B cell (primary cell): Measurements from ENCODE around the gene TYK2. TPM values are rescaled to one million over a fixed set of nuclear protein-coding genes. Genes with fewer than 3 reads are reported as not detected.

Experiments
- ATAC-seq: fragments of 200-7000 bp; cut with Tn5 transposase; one replicate; pipeline ENCODE4 v1.10.0; 2021; ENCODE audit warnings: low read depth, mild to moderate bottlenecking, moderate number of reproducible peaks, moderate library complexity
- CTCF ChIA-PET: fragments of 350-600 bp; sonication (Branson Sonifier 250); formaldehyde crosslinking; loops from one replicate; lab custom pipeline; 2021; ENCODE audit warnings: antibody characterized with exemption, inconsistent platforms; lab: Charles Lee
- POLR2A ChIA-PET: fragments of 350-600 bp; sonication (Branson Sonifier 250); formaldehyde crosslinking; loops from one replicate; lab custom pipeline; 2021; ENCODE audit warnings: antibody characterized with exemption; lab: Charles Lee
- DNase-seq: peaks from one replicate; pipeline ENCODE4 v3.0.0; 2013
- H2AFZ ChIP-seq: 2 replicates; pipeline ENCODE4 v1.6.1; 2012; ENCODE audit warnings: mild to moderate bottlenecking, low read depth, low read length; ENCODE audit not compliant: insufficient read depth, poor library complexity, severe bottlenecking
- H3K27ac ChIP-seq, 2 donors: 1 replicate in 1 of 2; 2 replicates in 1 of 2; pipeline ENCODE4 v1.5.1; 2012 to 2013; ENCODE audit warnings: low read length in 2 of 2, mild to moderate bottlenecking in 2 of 2, moderate library complexity in 1 of 2
- H3K27me3 ChIP-seq, 4 experiments: fragments of 200-600 bp in 1 of 4; sonication (generic) in 1 of 4; replicated peaks in 1 of 4; 1 replicate in 2 of 4; 2 replicates in 2 of 4; pipeline versions ENCODE4 v1.6.1 to v1.7.0; 2013 to 2016; ENCODE audit warnings: low read length in 3 of 4, mild to moderate bottlenecking in 2 of 4, mixed read lengths in 1 of 4, moderate library complexity in 1 of 4; ENCODE audit not compliant: insufficient read depth in 4 of 4, control insufficient read depth in 3 of 4; ENCODE audit errors: control extremely low read depth in 1 of 4
- H3K36me3 ChIP-seq, 2 experiments: replicated peaks in 1 of 2; 1 replicate in 1 of 2; 2 replicates in 1 of 2; pipeline versions ENCODE4 v1.6.1 to v1.7.1; 2013; ENCODE audit warnings: low read length in 1 of 2; ENCODE audit not compliant: insufficient read depth in 2 of 2, control insufficient read depth in 1 of 2; ENCODE audit errors: control extremely low read depth in 1 of 2, extremely low read depth in 1 of 2
- H3K4me1 ChIP-seq, 2 donors: fragments of 200-600 bp in 1 of 2; sonication (generic) in 1 of 2; 1 replicate in 1 of 2; 2 replicates in 1 of 2; pipeline versions ENCODE4 v1.5.1 to v1.6.1; 2013 to 2017; ENCODE audit warnings: low read length in 2 of 2; ENCODE audit not compliant: control insufficient read depth in 2 of 2, insufficient read depth in 2 of 2
- H3K4me2 ChIP-seq: replicated peaks from 2 replicates; pipeline ENCODE3; 2012; ENCODE audit warnings: mild to moderate bottlenecking, low read depth, low read length; ENCODE audit not compliant: poor library complexity, severe bottlenecking
- H3K4me3 ChIP-seq, 5 experiments: fragments of 200-600 bp in 1 of 5; sonication (generic) in 1 of 5; 1 replicate in 3 of 5; 2 replicates in 2 of 5; pipeline versions ENCODE4 v1.5.1 to v1.7.0; 2011 to 2016; ENCODE audit warnings: low read length in 4 of 5, mild to moderate bottlenecking in 4 of 5, low read depth in 2 of 5, control low read depth in 1 of 5, moderate library complexity in 1 of 5; ENCODE audit not compliant: insufficient read depth in 1 of 5; ENCODE audit errors: control extremely low read depth in 1 of 5, extremely low read depth in 1 of 5
- H3K79me2 ChIP-seq: fragments of 200-600 bp; sonication (generic); one replicate; pipeline ENCODE4 v1.6.0; 2016; ENCODE audit warnings: low read length; ENCODE audit not compliant: control insufficient read depth, insufficient read depth
- H3K9ac ChIP-seq: fragments of 200-600 bp; sonication (generic); 2 replicates; pipeline ENCODE4 v1.6.1; 2017; ENCODE audit warnings: mild to moderate bottlenecking, low read length, moderate library complexity
- H3K9me3 ChIP-seq, 3 donors: one replicate each; pipeline versions ENCODE4 v1.6.1 to v1.7.1; 2013; ENCODE audit warnings: low read length in 2 of 3; ENCODE audit not compliant: control insufficient read depth in 2 of 3, insufficient read depth in 1 of 3; ENCODE audit errors: control extremely low read depth in 1 of 3
- H4K20me1 ChIP-seq: 2 replicates; pipeline ENCODE4 v1.6.0; 2012; ENCODE audit warnings: mild to moderate bottlenecking, low read length; ENCODE audit not compliant: insufficient read depth, control insufficient read depth, poor library complexity, severe bottlenecking
- H3K27ac Mint-ChIP-seq: one replicate; pipeline ENCODE4 v1.8.0; 2021; ENCODE audit warnings: mixed read lengths
- H3K27me3 Mint-ChIP-seq: one replicate; pipeline ENCODE4 v1.8.0; 2021; ENCODE audit warnings: mixed read lengths
- H3K4me1 Mint-ChIP-seq: one replicate; pipeline ENCODE4 v1.8.0; 2021; ENCODE audit warnings: mixed read lengths
- H3K4me3 Mint-ChIP-seq: one replicate; pipeline ENCODE4 v1.8.0; 2021; ENCODE audit warnings: mixed read lengths
- H3K9me3 Mint-ChIP-seq: one replicate; pipeline ENCODE4 v1.8.0; 2022; ENCODE audit warnings: mixed read lengths; ENCODE audit not compliant: insufficient read depth
- EZH2 ChIP-seq: IDR thresholded peaks from 2 replicates; pipeline ENCODE4 v1.6.1; 2012; ENCODE audit warnings: borderline replicate concordance, low read depth, mild to moderate bottlenecking, moderate library complexity, low read length; ENCODE audit not compliant: insufficient read depth, poor library complexity, severe bottlenecking
- WGBS: methylation state at CpG from one replicate; pipeline ENCODE4 v1.1.5; 2013; ENCODE audit warnings: missing lambda C conversion rate; ENCODE audit not compliant: insufficient coverage; 5-methylcytosine and 5-hydroxymethylcytosine counted together
- intact Hi-C: fragments of 100-400 bp; cut with micrococcal nuclease; formaldehyde crosslinking; loops from one replicate; pipeline ENCODE4 v1.10.0; 2022
- polyA plus RNA-seq: library from polyadenylated mRNA; depleted of rRNA; stranded (reverse); fragments of >200 nt; gene quantifications from 2 replicates; pipeline ENCODE4 v1.2.3, GENCODE V29; 2012
- total RNA-seq, 2 donors: library from RNA; stranded (reverse); fragments of 120-200 nt in 1 of 2; gene quantifications; 1 replicate in 1 of 2; 2 replicates in 1 of 2; pipeline versions ENCODE4 v1.2.3 to v1.2.4, GENCODE V29; 2013 to 2022
- TF ChIP-seq, protein P1 (sequence below): fragments of 200-600 bp; IDR thresholded peaks from one replicate; pipeline ENCODE4 v1.8.0; 2022; ENCODE audit warnings: antibody characterized with exemption, mild to moderate bottlenecking

Gene TYK2
- total and polyA plus RNA-seq, 2 donors (not counting 1 experiment from before 2014, with no cell fraction given), result 337 to 343 TPM

DNA sequence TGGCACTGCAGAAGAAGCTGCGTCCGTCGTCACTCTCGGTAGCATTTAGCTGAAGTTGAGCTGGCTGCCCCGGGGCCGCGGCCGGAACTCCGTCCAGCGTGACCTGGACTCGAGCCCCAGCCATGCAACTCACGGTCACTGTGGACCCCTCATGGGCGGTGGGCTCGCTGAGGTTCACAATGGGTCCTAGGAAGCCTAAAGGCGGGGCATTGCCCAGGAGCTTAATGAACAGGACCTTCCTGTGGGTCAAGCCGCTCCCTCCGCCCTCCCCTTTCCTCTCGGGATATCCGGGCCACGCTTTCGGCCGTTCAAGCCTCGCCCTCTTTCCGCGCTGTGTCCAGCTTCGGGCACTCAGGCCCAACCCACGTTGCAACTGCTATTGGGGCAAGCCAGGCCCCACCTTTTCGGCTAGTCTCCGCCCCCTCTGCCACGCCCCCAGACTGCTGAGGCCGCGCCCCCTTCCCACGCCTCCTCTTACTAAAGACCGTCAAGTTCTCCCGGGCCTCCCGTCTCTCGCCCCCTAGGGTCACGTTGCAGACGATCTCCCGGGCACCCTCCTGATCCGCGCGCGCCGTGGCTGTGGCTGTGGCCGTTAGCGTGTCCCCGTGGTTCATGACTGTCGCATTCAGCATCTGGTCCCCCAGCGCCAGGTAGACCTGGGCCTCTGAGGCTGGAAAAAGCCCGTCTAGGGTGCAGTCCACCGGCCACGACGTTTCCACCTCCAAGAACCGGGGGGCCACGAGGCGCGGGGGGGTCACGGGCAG is 45.6 kb downstream of the TYK2 start:
- H2AFZ ChIP-seq, result no peak overlapping the region
- Mint-ChIP-seq H3K4me1 (peaks cover 37% of the 10 kb centered on the region), H3K9me3 (no peaks in the 10 kb centered on the region), H3K27ac (peak overlapping the region; percentile 32), H3K27me3 (no peaks in the 10 kb centered on the region), H3K4me3 (no peak overlapping the region)
- no peaks in the 10 kb centered on the region for H3K27me3 ChIP-seq
- no peak overlapping the region for H3K4me2 ChIP-seq
- ATAC-seq (no peak), DNase-seq (peak; percentile 40)
- TF ChIP-seq EZH2, result no peak
- TF ChIP-seq, protein P1, sequence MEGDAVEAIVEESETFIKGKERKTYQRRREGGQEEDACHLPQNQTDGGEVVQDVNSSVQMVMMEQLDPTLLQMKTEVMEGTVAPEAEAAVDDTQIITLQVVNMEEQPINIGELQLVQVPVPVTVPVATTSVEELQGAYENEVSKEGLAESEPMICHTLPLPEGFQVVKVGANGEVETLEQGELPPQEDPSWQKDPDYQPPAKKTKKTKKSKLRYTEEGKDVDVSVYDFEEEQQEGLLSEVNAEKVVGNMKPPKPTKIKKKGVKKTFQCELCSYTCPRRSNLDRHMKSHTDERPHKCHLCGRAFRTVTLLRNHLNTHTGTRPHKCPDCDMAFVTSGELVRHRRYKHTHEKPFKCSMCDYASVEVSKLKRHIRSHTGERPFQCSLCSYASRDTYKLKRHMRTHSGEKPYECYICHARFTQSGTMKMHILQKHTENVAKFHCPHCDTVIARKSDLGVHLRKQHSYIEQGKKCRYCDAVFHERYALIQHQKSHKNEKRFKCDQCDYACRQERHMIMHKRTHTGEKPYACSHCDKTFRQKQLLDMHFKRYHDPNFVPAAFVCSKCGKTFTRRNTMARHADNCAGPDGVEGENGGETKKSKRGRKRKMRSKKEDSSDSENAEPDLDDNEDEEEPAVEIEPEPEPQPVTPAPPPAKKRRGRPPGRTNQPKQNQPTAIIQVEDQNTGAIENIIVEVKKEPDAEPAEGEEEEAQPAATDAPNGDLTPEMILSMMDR, result no peak
- POLR2A ChIA-PET, result interaction anchor here (0.6 to 2.2 kb wide), 3 partner anchors 38 to 107 kb away, joined by 6 to 13 read pairs (median 9); partner anchors contain the start of gene ICAM1
- peaks cover 92% of the 10 kb centered on the region for H3K79me2 ChIP-seq
- no peak overlapping the region for H3K4me3 ChIP-seq
- H4K20me1 ChIP-seq, result peaks cover 50% of the 10 kb centered on the region
- WGBS, result 87% methylated on average over 57 of the region's 59 CpGs
- no peak overlapping the region for H3K27ac ChIP-seq
- peaks cover 0 to 15% (median 0%) of the 10 kb centered on the region in 3 donors for H3K9me3 ChIP-seq
- peaks cover 0 to 33% of the 10 kb centered on the region in 2 experiments for H3K36me3 ChIP-seq
- peaks cover 23 to 37% of the 10 kb centered on the region in 2 donors for H3K4me1 ChIP-seq
- CTCF ChIA-PET, result interaction anchor here (1.7 to 4.3 kb wide), 2 partner anchors 54 to 65 kb away, joined by 9 to 14 read pairs; partner anchors contain the start of gene ICAM1
- intact Hi-C loops, result loop anchor here (5.0 kb wide), 1 partner anchor 318 kb away; the partner anchor contains the start of gene ILF3
- H3K9ac ChIP-seq, result no peak overlapping the region
